OCI-LY7 (cell line): Measurements from ENCODE around the gene PRELID2. TPM values are rescaled to one million over a fixed set of nuclear protein-coding genes. Genes with fewer than 3 reads are reported as not detected.

Experiments used
- BruUV-seq: library from RNA; stranded (reverse); fragments of 400-500 nt; replicated peaks from 2 replicates; lab custom pipeline; 2021; lab: Mats Ljungman, UMichigan
- CTCF ChIA-PET: fragments of 300-600 bp; sonication (Branson Sonifier 250); formaldehyde crosslinking; loops from one replicate; lab custom pipeline; 2022; ENCODE audit warnings: antibody characterized with exemption; ENCODE audit not compliant: unreplicated experiment; lab: Charles Lee
- POLR2A ChIA-PET: fragments of 300-600 bp; sonication (Branson Sonifier 250); formaldehyde crosslinking; loops from one replicate; lab custom pipeline; 2022; ENCODE audit warnings: antibody characterized with exemption; lab: Charles Lee
- DNase-seq: peaks from one replicate; pipeline ENCODE4 v3.0.0-alpha.2; 2015; ENCODE audit warnings: low spot score
- H2AFZ ChIP-seq: fragments of 200-600 bp; sonication (generic), shearing (Covaris generic); 2 replicates; pipeline ENCODE4 v1.6.1; 2014; ENCODE audit warnings: mild to moderate bottlenecking, antibody characterized with exemption, low read length, moderate library complexity
- H3K27ac ChIP-seq: fragments of 200-600 bp; sonication (generic); 2 replicates; pipeline ENCODE4 v1.5.1; 2014; ENCODE audit warnings: mixed run types, low read depth, mild to moderate bottlenecking, moderate library complexity, low read length, inconsistent platforms; ENCODE audit not compliant: poor library complexity, severe bottlenecking
- H3K36me3 ChIP-seq: fragments of 200-600 bp; sonication (generic); 2 replicates; pipeline ENCODE4 v1.6.1; 2014; ENCODE audit warnings: mild to moderate bottlenecking, antibody characterized with exemption, low read length, moderate library complexity, mixed read lengths; ENCODE audit not compliant: insufficient read depth
- H3K4me1 ChIP-seq: fragments of 200-600 bp; sonication (generic); 2 replicates; pipeline ENCODE4 v1.5.1; 2014; ENCODE audit warnings: mild to moderate bottlenecking, low read length; ENCODE audit not compliant: insufficient read depth, poor library complexity, severe bottlenecking
- H3K4me2 ChIP-seq: fragments of 200-600 bp; sonication (generic); 2 replicates; pipeline ENCODE4 v1.6.1; 2014; ENCODE audit warnings: mild to moderate bottlenecking, low read length
- H3K4me3 ChIP-seq: fragments of 200-600 bp; sonication (generic); 2 replicates; pipeline ENCODE4 v1.5.1; 2014; ENCODE audit warnings: mild to moderate bottlenecking, low read depth, low read length; ENCODE audit not compliant: poor library complexity, severe bottlenecking
- H3K79me2 ChIP-seq: fragments of 200-600 bp; sonication (generic); 2 replicates; pipeline ENCODE4 v1.6.1; 2016; ENCODE audit warnings: low read depth, mild to moderate bottlenecking, low read length, moderate library complexity, mixed read lengths; ENCODE audit not compliant: insufficient read depth
- H3K9me2 ChIP-seq: fragments of 200-600 bp; sonication (generic); 2 replicates; pipeline ENCODE4 v1.6.1; 2016; ENCODE audit warnings: mild to moderate bottlenecking, low read length, mixed read lengths; ENCODE audit not compliant: insufficient read depth
- H3K9me3 ChIP-seq: fragments of 200-600 bp; sonication (generic); 2 replicates; pipeline ENCODE4 v1.6.1; 2014; ENCODE audit warnings: mild to moderate bottlenecking, mixed run types, low read length, mixed read lengths
- H4K20me1 ChIP-seq: fragments of 200-600 bp; sonication (generic); 2 replicates; pipeline ENCODE4 v1.6.1; 2014; ENCODE audit warnings: mild to moderate bottlenecking, antibody characterized with exemption, low read length, moderate library complexity, mixed read lengths; ENCODE audit not compliant: insufficient read depth
- CTCF ChIP-seq: fragments of 200-600 bp; sonication (generic); conservative IDR thresholded peaks from 2 replicates; pipeline ENCODE4 v1.5.1; 2014; ENCODE audit warnings: mild to moderate bottlenecking, antibody characterized with exemption, low read length, moderate library complexity, mixed read lengths
- EZH2phosphoT487 ChIP-seq: fragments of 200-600 bp; sonication (generic); IDR thresholded peaks from 2 replicates; pipeline ENCODE4 v1.6.1; 2018; ENCODE audit warnings: low read depth, borderline replicate concordance, mild to moderate bottlenecking, mixed run types, antibody characterized with exemption, low read length, moderate library complexity, mixed read lengths
- intact Hi-C: fragments of 100-400 bp; cut with micrococcal nuclease; formaldehyde crosslinking; loops from one replicate; pipeline ENCODE4 v1.10.0; 2022; ENCODE audit not compliant: unreplicated experiment
- total RNA-seq, 2 experiments: library from RNA; depleted of rRNA in 1 of 2; stranded (reverse); fragments of >200 nt in 1 of 2; shearing (Covaris generic) in 1 of 2; gene quantifications; 2 replicates each; pipeline ENCODE4 v1.2.3, GENCODE V29; 2014 to 2022

The PRELID2 gene
- total RNA-seq, 2 experiments from 2014 or later, result 1.4 to 9.5 TPM

- no peak for DNase-seq
- BruUV-seq, result no TSS peak
- CTCF ChIA-PET, result no interaction called here
- H3K9me2 ChIP-seq, result no peaks in the 10 kb centered on the region
- no peaks in the 10 kb centered on the region for H3K79me2 ChIP-seq
- intact Hi-C loops, result no loop called here
- no peak overlapping the region for H2AFZ ChIP-seq
- H3K4me1 ChIP-seq, result no peaks in the 10 kb centered on the region
- no peaks in the 10 kb centered on the region for H3K9me3 ChIP-seq
- H3K36me3 ChIP-seq, result no peaks in the 10 kb centered on the region
- H4K20me1 ChIP-seq, result no peaks in the 10 kb centered on the region
- H3K4me2 ChIP-seq, result no peak overlapping the region
- POLR2A ChIA-PET, result interaction anchor here (1.0 kb wide), 1 partner anchor 26 kb away, joined by 3 read pairs; no protein-coding TSS in a partner anchor
- TF ChIP-seq EZH2phosphoT487, result no peak
- TF ChIP-seq CTCF, result no peak
- H3K27ac ChIP-seq, result no peak overlapping the region
- no peak overlapping the region for H3K4me3 ChIP-seq
These were observed 48.1 kb downstream of the PRELID2 start for GRCh38 chr5:145787001-145787400.

- no peak overlapping the region for H2AFZ ChIP-seq
- POLR2A ChIA-PET, result interaction anchor here (1.4 kb wide), 1 partner anchor 10 kb away, joined by 4 read pairs; no protein-coding TSS in a partner anchor
- intact Hi-C loops, result no loop called here
- no peak overlapping the region for H3K4me3 ChIP-seq
- CTCF ChIA-PET, result no interaction called here
- H3K79me2 ChIP-seq, result no peaks in the 10 kb centered on the region
- H3K4me1 ChIP-seq, result no peaks in the 10 kb centered on the region
- no peaks in the 10 kb centered on the region for H3K36me3 ChIP-seq
- no TSS peak for BruUV-seq
- H4K20me1 ChIP-seq, result no peaks in the 10 kb centered on the region
- DNase-seq, result no peak
- TF ChIP-seq CTCF, result no peak
- TF ChIP-seq EZH2phosphoT487, result no peak
- no peaks in the 10 kb centered on the region for H3K9me3 ChIP-seq
- H3K9me2 ChIP-seq, result no peaks in the 10 kb centered on the region
- H3K4me2 ChIP-seq, result no peak overlapping the region
- H3K27ac ChIP-seq, result no peak overlapping the region
These were observed 54.2 kb downstream of the PRELID2 start for GRCh38 chr5:145780982-145781381.

- ChIA-PET CTCF (no interaction called here), POLR2A (interaction anchor here (1.3 kb wide), 1 partner anchor 9 kb away, joined by 4 read pairs; no protein-coding TSS in a partner anchor)
- no peaks in the 10 kb centered on the region for H3K36me3 ChIP-seq
- H3K27ac ChIP-seq, result no peak overlapping the region
- no peak overlapping the region for H3K4me2 ChIP-seq
- H3K79me2 ChIP-seq, result no peaks in the 10 kb centered on the region
- no peak overlapping the region for H2AFZ ChIP-seq
- intact Hi-C loops, result no loop called here
- H4K20me1 ChIP-seq, result no peaks in the 10 kb centered on the region
- H3K4me3 ChIP-seq, result no peak overlapping the region
- H3K9me3 ChIP-seq, result no peaks in the 10 kb centered on the region
- TF ChIP-seq EZH2phosphoT487 (no peak), CTCF (no peak)
- H3K4me1 ChIP-seq, result no peaks in the 10 kb centered on the region
- no peaks in the 10 kb centered on the region for H3K9me2 ChIP-seq
- no peak for DNase-seq
- no TSS peak for BruUV-seq
These were observed 56.8 kb downstream of the PRELID2 start for GRCh38 chr5:145778144-145778900.
